Measurements from ENCODE around the gene PRIM2.
"Not testable (repeated sequence)": the region's sequence is repeated elsewhere in the genome, so short reads cannot be mapped to it uniquely, and the experiment has no call there.

GRCh38 chr6:57610612-57611011, 293.2 kb downstream of the PRIM2 start:
- TF ChIP-seq, protein P1, sequence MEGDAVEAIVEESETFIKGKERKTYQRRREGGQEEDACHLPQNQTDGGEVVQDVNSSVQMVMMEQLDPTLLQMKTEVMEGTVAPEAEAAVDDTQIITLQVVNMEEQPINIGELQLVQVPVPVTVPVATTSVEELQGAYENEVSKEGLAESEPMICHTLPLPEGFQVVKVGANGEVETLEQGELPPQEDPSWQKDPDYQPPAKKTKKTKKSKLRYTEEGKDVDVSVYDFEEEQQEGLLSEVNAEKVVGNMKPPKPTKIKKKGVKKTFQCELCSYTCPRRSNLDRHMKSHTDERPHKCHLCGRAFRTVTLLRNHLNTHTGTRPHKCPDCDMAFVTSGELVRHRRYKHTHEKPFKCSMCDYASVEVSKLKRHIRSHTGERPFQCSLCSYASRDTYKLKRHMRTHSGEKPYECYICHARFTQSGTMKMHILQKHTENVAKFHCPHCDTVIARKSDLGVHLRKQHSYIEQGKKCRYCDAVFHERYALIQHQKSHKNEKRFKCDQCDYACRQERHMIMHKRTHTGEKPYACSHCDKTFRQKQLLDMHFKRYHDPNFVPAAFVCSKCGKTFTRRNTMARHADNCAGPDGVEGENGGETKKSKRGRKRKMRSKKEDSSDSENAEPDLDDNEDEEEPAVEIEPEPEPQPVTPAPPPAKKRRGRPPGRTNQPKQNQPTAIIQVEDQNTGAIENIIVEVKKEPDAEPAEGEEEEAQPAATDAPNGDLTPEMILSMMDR (IDR thresholded peaks at IDR 0.05; ENCODE audit: low read length) = not testable (repeated sequence)
- not testable (repeated sequence) for TF ChIP-seq EZH2phosphoT487 (IDR thresholded peaks at IDR 0.05; ENCODE audit: low read length)
